Stimulated activated CD4-positive, alpha-beta T cell treated with anti-CD3 and anti-CD28 coated beads, Interleukin-12 subunit alpha, Interleukin-12 subunit beta, amount 100 ng/mL, for 4 hours (primary cell): ENCODE data around the gene CCDC92.

Experiments used
- DNase-seq: peaks from one replicate; pipeline ENCODE4 v3.0.0-alpha.2; 2020

CCDC92 gene

GRCh38 chr12:123907726-123908476 is 64.7 kb downstream of the CCDC92 start:
- no peak for DNase-seq

DNA sequence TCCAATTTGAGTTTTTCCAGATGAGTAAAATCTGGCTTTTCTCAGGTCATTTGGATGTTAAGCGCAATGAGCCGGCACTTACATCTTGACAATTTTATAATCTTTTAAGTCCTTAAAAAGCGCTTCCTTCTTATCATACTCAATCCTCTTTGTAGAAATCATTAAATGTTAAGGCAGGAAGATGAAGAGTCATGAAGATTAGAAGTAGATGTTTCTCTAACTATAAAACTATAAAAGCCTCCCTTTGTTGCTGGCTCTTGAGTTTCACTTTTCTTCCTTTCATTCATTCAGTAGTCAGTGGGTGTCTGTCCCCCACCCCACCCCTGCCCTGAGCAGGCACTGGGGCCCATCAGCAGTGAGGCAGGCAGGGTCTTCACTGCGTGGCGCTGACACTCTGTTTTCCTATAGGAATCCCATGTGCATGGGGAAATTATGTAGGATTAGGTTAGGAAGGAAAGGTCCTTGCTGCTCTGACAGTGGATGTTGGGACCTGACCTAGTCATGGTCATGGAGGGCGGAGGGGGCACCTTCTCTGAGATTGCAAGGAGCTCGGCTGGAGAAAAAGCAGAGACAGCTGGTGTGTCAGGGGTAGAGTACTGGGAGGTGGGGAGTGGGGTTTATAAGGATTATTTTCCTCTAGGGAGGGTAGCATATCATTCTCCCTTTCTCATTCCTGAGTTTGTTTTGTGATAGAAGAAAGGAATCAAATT is 65.8 kb downstream of the CCDC92 start:
- DNase-seq, result no peak

DNA sequence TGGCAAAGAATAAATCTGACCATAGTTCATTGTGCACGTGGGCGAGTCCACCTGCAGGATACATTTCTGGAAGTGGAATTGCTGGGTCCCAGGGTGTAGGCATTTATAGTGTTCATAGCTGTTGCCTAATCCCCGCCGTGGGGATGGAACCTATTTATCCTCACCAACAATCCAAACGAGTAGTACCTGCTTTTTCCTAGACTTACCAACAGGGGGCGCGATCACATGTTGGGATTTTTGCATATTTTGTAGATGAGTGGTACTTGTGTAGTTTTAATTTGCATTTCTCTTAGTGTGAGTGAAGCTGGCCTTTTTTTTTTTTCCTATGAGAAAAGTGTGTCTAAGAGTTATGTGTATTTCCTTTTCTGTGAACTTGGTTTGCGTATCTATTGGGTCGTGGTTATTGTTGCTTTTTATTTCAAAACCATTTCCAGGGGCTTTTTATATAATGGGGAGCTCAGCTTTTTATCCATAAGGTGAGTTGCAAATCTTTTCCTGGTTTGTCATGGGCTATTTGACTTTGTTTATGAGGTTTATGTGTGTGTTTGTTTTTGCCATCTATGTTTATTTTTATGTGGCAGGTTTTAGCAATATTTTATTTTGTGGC is 67.2 kb downstream of the CCDC92 start:
- peak; percentile 49 for DNase-seq

DNA sequence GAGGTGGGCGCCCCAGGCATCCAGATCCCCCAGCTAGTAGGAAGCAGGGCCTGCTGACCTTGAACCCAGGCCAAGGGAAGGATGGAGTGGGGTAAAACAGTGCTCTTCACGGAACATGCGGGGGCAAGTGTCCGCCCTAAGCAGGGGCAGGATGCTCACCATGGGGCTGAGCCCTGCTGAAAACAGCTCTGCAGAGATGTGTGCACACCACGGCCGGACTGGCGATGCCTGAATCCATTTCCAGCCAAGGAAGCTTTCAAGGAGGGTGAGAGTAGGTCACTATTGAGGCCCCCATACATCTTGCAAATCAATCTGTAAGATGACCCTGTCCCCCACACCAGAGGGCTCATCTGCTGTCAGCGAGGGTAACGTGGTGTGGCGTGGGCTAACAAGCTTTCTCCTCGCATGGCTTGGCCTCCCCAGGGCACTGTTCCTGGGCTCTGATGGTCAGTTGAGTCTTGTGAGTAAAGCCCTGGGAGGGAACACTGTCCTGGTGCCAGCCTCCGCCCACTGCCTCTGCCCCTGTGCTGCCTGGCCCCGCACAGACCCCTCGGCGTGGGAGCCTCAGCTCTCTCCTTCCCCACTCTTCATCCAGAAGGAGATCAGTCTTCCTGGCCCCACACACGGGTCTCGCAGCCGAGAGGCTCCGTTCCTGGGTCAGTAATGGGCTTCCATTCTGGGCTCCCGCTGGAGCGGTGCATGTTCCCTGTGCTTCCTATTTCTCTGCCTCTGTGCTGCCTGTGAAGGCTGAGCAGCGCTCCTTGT is 69.1 kb downstream of the CCDC92 start:
- no peak for DNase-seq

GRCh38 chr12:123902821-123903220 is 69.8 kb downstream of the CCDC92 start:
- no peak for DNase-seq

GRCh38 chr12:123900871-123901376 is 71.7 kb downstream of the CCDC92 start:
- DNase-seq, result peak; percentile 3

DNA sequence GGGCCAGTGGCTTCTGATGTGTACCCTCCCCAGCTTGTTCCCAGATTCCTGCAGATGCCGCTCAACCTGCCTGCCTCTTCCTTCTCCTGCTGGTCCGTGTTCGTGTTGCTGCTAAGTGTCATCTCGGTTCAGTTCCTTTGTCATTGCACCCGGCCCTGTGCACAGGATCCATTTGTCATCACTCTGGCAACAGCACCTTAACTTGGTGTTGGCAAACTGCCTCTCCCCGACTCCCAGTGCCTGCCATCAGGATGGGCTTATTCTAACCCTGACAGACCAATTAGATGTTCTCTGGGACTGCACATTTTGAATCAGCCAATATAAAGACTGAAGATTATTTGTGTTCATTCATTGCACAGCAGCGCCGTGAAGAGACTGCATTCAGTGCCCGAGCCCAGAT is 73.3 kb downstream of the CCDC92 start:
- DNase-seq, result no peak

DNA sequence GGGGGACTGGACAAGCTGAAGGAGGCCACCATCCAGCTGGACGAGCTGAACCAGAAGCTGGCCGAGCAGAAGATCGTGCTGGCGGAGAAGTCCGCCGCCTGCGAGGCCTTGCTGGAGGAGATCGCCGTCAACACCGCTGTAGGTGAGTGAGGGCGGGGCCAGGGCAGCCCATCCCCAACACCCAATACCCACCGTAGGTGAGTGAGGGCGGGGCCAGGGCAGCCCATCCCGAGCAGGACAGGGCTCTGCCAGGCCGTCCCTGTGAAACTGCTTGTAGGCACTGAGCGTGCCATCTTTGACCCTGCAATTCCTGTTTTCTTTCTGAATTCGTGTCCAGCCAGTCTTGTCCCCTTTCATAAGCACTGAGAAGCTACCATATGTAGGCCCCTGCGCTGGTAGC is 74.0 kb downstream of the CCDC92 start:
- DNase-seq, result no peak

- no peak for DNase-seq
Measured at GRCh38 chr12:123897221-123897620, 75.4 kb downstream of the CCDC92 start.

DNA sequence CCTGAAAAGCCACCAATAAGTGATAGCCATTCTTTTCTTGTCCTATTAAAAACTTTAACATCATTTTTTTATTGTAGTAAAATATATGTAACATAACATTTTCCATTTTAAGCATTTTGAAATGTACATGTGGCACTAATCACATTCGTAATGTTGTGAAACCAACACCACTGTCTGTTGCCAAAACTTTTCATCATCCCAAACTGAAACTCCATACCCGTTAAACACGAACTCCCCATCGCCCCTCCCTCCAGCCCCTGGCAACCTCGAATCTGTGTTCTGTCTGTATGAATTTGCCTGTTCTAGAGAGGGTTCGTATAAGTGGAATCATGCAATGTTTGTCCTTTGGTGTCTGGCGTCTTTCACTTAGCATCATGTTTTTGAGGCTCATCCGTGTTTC is 75.9 kb downstream of the CCDC92 start:
- no peak for DNase-seq

GRCh38 chr12:123895451-123895850 is 77.2 kb downstream of the CCDC92 start:
- DNase-seq, result no peak

DNA sequence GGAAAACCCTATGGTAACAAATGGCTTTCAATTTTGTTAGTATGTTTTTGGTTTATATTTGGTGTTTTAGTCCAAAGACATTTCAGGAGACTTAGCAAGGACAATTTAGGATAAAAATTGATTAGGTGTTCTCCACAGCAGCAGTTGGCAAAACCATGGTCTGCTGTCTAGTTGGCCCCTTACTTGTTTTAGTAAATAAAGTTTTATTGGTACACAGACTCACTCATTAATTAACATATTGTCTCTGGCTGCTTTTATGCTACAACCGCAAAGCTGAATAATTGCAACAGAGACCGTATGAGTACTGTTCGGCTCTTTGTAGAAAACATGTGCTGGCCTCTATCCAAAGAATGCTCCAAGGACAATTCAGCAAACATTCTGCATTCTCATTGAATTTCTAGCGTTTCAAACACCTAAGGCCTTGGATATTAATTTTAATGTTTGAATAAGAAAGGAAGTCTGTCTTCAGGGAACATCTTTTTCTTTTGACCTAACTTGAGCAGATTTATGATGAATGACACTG is 77.7 kb downstream of the CCDC92 start:
- no peak for DNase-seq

DNA sequence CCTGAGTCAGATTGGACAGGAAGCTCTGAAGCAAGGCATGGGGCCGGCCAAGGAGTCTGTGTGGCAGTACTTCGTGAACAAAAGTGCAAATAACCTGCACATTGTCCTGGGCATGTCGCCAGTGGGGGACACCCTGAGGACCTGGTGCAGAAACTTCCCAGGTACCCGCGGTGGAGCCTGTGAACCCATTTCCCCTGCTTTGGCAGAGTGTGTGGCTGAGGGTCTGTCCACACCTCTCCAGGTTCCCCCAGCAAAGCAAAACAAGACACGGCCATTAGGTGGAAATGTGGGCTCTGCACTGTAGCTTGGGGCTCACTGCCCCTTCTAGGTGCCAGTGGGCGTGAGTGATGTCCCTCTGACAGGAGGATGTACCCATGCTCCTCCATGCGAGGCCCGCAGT is 79.4 kb downstream of the CCDC92 start:
- DNase-seq, result no peak

GRCh38 chr12:123892853-123893252 is 79.8 kb downstream of the CCDC92 start:
- no peak for DNase-seq

- DNase-seq, result no peak
Measured at GRCh38 chr12:123892180-123892559, 80.5 kb downstream of the CCDC92 start.

- DNase-seq, result no peak
Measured at GRCh38 chr12:123891516-123892179, 81.0 kb downstream of the CCDC92 start.

DNA sequence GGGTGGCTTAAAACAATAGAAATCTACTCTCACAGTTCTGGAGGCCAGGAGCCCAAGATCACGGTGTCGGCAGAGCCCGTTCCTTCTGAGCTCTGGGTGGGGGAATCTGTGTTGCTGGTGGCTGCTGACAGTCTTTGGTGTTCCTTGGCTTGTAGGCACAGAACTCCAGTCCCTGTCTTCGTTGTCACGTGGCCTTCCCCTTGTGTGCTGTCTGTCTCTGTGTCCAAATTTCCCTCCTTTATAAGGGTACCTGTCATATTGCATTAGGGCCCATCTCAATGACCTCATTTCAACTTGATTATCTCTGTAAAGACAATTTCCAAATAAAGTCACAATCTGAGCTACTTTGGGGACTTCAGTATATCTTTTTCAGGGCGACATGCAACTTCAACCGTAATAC is 81.6 kb downstream of the CCDC92 start:
- no peak for DNase-seq

- no peak for DNase-seq
Measured at GRCh38 chr12:123890536-123890902, 82.1 kb downstream of the CCDC92 start.

DNA sequence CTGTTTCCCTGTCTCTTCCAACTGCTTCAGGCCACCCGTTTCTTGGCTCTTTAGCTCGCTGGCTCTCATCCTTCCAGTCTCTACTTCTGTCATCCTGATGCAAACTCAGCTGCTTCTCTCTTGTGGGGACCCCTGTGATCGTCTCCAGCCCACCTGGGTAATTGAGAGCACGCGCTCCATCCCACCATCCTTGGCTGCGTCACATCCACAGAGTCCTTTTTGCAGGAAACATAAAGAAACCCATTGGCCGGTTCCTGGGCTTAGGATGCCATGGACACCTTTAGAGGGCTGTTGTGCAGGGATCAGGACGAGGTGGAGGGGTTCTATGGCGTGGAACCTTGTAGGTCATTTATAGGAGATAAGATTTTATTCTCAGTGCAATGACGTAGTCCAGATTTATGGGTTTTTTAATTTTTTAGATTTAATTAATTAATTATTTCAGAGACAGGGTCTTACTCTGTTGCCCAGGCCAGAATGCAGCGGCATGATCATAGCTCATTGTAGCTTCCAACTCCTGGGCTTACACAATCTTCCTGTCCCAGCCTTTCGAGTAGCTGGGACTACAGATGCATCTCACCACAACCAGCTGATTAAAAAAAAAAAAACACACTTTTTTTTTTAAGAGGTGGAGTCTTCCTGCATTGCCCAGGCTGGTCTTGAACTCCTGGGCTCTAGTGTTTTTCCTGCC is 82.6 kb downstream of the CCDC92 start:
- DNase-seq, result no peak

GRCh38 chr12:123888989-123889388 is 83.6 kb downstream of the CCDC92 start:
- DNase-seq, result no peak

DNA sequence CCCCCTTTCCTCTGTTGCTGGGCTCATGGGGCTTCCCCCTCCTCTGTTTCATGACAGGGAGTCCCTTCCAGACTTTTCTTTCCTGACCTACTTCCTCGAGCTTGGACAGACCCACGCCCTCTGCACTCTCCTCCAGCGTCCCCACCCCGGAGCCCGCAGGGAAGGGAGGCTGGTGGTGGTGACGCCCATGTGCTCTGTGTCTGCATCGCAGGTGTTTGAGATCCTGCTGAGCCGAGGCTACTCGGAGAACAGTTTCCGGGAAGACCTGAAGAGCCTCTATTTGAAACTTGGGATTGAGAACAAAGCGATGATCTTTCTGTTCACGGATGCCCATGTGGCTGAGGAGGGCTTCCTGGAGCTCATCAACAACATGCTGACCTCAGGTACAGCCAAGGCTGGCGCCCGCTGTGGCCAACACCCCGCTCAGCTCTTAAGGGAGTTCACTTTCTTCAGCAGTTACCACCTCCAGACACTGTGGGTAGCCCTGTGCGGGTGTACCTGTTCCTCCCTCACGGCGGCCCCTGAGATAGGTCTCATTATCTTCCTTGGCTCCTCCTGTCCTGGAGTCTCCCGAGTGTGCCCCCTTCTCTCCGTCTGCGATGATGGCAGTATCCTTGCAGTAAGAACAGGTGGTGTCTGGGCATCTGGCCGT is 85.6 kb downstream of the CCDC92 start:
- no peak for DNase-seq
